AG09309 (cell line): ENCODE data around the gene TRAPPC2B.

Source experiments
- DNase-seq: peaks from one replicate; pipeline ENCODE4 v3.0.0-alpha.2; 2010; ENCODE audit warnings: low read depth
- H3K4me3 ChIP-seq: 2 replicates; pipeline ENCODE4 v1.5.1; 2011; ENCODE audit warnings: mild to moderate bottlenecking, low read depth, low read length, moderate library complexity; ENCODE audit not compliant: control insufficient read depth
- TF ChIP-seq, protein P1 (sequence below): IDR thresholded peaks from 2 replicates; pipeline ENCODE4 v1.5.1; 2011; ENCODE audit warnings: mild to moderate bottlenecking, low read depth, low read length, inconsistent platforms; ENCODE audit not compliant: insufficient read depth, control insufficient read depth; ENCODE audit errors: missing control alignments

The TRAPPC2B gene

GRCh38 chr19:57382806-57383488 is 19.6 kb downstream of the TRAPPC2B start:
- TF ChIP-seq, protein P1, sequence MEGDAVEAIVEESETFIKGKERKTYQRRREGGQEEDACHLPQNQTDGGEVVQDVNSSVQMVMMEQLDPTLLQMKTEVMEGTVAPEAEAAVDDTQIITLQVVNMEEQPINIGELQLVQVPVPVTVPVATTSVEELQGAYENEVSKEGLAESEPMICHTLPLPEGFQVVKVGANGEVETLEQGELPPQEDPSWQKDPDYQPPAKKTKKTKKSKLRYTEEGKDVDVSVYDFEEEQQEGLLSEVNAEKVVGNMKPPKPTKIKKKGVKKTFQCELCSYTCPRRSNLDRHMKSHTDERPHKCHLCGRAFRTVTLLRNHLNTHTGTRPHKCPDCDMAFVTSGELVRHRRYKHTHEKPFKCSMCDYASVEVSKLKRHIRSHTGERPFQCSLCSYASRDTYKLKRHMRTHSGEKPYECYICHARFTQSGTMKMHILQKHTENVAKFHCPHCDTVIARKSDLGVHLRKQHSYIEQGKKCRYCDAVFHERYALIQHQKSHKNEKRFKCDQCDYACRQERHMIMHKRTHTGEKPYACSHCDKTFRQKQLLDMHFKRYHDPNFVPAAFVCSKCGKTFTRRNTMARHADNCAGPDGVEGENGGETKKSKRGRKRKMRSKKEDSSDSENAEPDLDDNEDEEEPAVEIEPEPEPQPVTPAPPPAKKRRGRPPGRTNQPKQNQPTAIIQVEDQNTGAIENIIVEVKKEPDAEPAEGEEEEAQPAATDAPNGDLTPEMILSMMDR = no peak
- DNase-seq = no peak
- no peak overlapping the region for H3K4me3 ChIP-seq

DNA sequence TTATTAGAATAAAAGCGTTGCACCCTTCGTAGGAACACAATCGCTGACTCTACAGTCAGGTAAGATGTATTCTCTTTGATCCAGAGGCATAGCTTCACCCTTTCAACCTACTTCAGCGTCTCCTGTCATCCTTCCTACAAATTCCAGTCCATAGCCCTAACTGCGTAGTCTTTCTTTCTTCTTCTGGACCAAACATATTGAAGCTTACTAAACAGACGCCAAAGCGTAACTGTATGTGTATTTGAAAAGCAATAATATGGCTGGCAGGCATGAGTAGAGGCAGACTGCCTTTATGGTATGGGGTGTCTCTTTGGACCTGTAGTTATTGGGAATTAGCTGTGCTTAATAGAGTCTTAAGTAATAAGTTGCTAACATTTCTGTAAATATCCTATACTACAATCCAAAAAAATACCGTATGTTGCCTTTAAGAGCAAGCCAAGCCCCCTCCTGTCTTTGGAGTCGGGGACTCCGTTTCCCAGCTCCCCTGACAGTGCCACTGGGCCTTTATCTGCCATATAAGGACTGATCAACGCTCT is 25.9 kb downstream of the TRAPPC2B start:
- TF ChIP-seq, protein P1 = no peak
- no peak for DNase-seq
- H3K4me3 ChIP-seq = peak overlapping the region; percentile 96

GRCh38 chr19:57389730-57390598 is 26.6 kb downstream of the TRAPPC2B start, which contains the start of gene ZNF548:
Gene ZNF548, plus strand, starts transcription at chr19:57389854. Its CDS starts 246 bp downstream, at chr19:57390100.
- peak; percentile 96 for DNase-seq
- peak within 1 kb of the TSS; percentile 96 for H3K4me3 ChIP-seq
- TF ChIP-seq, protein P1 = no peak

GRCh38 chr19:57395710-57396109 is 32.4 kb downstream of the TRAPPC2B start:
- no peak overlapping the region for H3K4me3 ChIP-seq
- no peak for DNase-seq
- TF ChIP-seq, protein P1 = no peak

DNA sequence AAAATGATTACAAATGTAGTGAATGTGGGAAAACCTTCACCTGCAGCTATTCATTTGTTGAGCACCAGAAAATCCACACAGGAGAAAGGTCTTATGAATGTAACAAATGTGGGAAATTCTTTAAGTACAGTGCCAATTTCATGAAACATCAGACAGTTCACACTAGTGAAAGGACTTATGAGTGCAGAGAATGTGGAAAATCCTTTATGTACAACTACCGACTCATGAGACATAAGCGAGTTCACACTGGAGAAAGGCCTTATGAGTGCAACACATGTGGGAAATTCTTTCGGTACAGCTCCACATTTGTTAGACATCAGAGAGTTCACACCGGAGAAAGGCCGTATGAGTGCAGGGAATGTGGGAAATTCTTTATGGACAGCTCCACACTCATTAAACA is 35.5 kb downstream of the TRAPPC2B start:
- no peak for DNase-seq
- H3K4me3 ChIP-seq = no peak overlapping the region
- TF ChIP-seq, protein P1 = no peak

DNA sequence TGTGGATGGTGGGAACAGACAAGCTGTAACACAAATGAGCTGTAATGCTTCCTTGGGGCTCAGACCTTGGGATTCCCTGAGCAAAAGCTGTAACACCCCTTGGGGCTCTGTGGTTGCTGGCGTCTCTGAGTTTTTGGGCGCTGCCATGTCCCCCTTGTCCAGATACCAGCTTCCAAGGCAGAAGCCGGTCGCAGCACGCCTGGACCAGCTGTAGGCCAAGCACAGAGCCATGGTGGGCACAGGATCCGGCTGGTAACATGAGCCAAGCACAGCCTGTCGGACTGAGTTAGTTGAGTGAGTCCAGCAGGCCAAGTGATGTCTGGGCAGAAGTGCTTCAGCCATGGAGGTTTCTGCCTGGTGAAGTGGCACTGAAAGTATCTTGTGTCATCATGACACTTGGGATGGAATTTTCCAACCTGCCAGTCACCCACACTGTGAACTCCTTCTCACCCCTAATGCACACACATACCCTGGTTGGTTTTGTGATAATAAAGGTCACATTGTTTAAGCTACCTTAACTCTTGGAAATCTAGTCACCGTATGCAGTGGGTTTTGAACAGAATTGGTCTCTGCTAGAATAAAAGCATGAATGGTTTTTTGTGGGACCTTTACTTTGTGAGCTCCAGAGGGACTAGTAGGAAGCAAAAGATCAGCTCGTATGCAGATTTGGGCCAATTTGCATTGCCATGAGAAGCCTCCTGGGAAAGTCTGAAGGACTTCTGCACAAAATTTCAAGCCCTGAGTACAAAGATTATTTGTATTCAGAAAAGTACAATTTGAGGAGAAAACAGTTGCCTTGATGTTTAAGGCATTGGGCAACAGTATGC is 40.6 kb downstream of the TRAPPC2B start:
- TF ChIP-seq, protein P1 = no peak
- no peak for DNase-seq
- no peak overlapping the region for H3K4me3 ChIP-seq
